HepG2 (cell line): Measurements from ENCODE around the gene CCDC174. TPM values are rescaled to one million over a fixed set of nuclear protein-coding genes. Genes with fewer than 3 reads are reported as not detected.

Source experiments
- ATF2 ChIP-seq: sonication (generic); formaldehyde crosslinking; IDR thresholded peaks from 2 replicates; pipeline ENCODE4 v1.4.0; 2020; ENCODE audit warnings: missing genetic modification reagents
- BCL6 ChIP-seq: IDR thresholded peaks from 2 replicates; pipeline ENCODE4 v1.6.1; 2016; ENCODE audit warnings: missing genetic modification reagents, missing compliant biosample characterization
- CEBPG ChIP-seq: IDR thresholded peaks from 2 replicates; pipeline ENCODE4 v1.6.1; 2016
- ELF3 ChIP-seq: IDR thresholded peaks from 2 replicates; pipeline ENCODE4 v1.6.1; 2016; ENCODE audit warnings: missing genetic modification reagents, missing compliant biosample characterization
- FOXA3 ChIP-seq: IDR thresholded peaks from 2 replicates; pipeline ENCODE4 v1.6.1; 2016; ENCODE audit warnings: missing genetic modification reagents, missing compliant biosample characterization
- FOXK1 ChIP-seq: sonication (generic); formaldehyde crosslinking; IDR thresholded peaks from 2 replicates; pipeline ENCODE4 v1.4.0; 2020; ENCODE audit warnings: low read depth, missing genetic modification reagents, borderline replicate concordance
- GATAD2A ChIP-seq: IDR thresholded peaks from 2 replicates; pipeline ENCODE4 v1.6.1; 2016
- HNF4A ChIP-seq: sonication (generic); formaldehyde crosslinking; IDR thresholded peaks from 2 replicates; pipeline ENCODE4 v1.4.0; 2020; ENCODE audit warnings: missing genetic modification reagents
- IRF2 ChIP-seq: IDR thresholded peaks from 2 replicates; pipeline ENCODE4 v1.6.1; 2018; ENCODE audit warnings: missing genetic modification reagents, missing compliant biosample characterization
- KLF12 ChIP-seq: sonication (generic); formaldehyde crosslinking; IDR thresholded peaks from 2 replicates; pipeline ENCODE4 v1.4.0; 2020; ENCODE audit warnings: missing genetic modification reagents, borderline replicate concordance
- PAWR ChIP-seq: sonication (generic); formaldehyde crosslinking; IDR thresholded peaks from 2 replicates; pipeline ENCODE4 v1.4.0; 2020; ENCODE audit warnings: missing genetic modification reagents, mild to moderate bottlenecking, borderline replicate concordance
- RBM39 ChIP-seq: fragments of 200-400 bp; formaldehyde crosslinking; IDR thresholded peaks from one replicate; pipeline ENCODE4 v1.6.1; 2018; ENCODE audit warnings: antibody characterized with exemption, mild to moderate bottlenecking, low read depth, low read length; ENCODE audit not compliant: poor library complexity, severe bottlenecking
- SMAD1 ChIP-seq: sonication (generic); formaldehyde crosslinking; IDR thresholded peaks from 2 replicates; pipeline ENCODE4 v1.4.0; 2020; ENCODE audit warnings: missing genetic modification reagents, low read depth, mild to moderate bottlenecking, borderline replicate concordance
- ZBTB34 ChIP-seq: sonication (generic); formaldehyde crosslinking; IDR thresholded peaks from 2 replicates; pipeline ENCODE4 v1.8.0; 2022; ENCODE audit warnings: mild to moderate bottlenecking, missing genetic modification reagents
- ZFP91 ChIP-seq: sonication (generic); formaldehyde crosslinking; IDR thresholded peaks from 2 replicates; pipeline ENCODE4 v1.9.0; 2022; ENCODE audit warnings: missing genetic modification reagents, mild to moderate bottlenecking, borderline replicate concordance
- ZKSCAN5 ChIP-seq: sonication (generic); formaldehyde crosslinking; IDR thresholded peaks from 2 replicates; pipeline ENCODE4 v1.5.1; 2020; ENCODE audit warnings: mild to moderate bottlenecking, missing genetic modification reagents
- ZMYM4 ChIP-seq: sonication (generic); formaldehyde crosslinking; IDR thresholded peaks from 2 replicates; pipeline ENCODE4 v1.8.1; 2023; ENCODE audit warnings: mild to moderate bottlenecking, missing genetic modification reagents
- ZNF207 ChIP-seq: fragments of 450-650 bp; IDR thresholded peaks from 2 replicates; pipeline ENCODE4 v1.6.1; 2016; ENCODE audit warnings: antibody characterized with exemption, borderline replicate concordance
- ZNF337 ChIP-seq: sonication (generic); formaldehyde crosslinking; IDR thresholded peaks from 2 replicates; pipeline ENCODE4 v1.5.1; 2020; ENCODE audit warnings: missing genetic modification reagents, low read depth, mild to moderate bottlenecking, borderline replicate concordance
- ZNF513 ChIP-seq: sonication (generic); formaldehyde crosslinking; conservative IDR thresholded peaks from 2 replicates; pipeline ENCODE4 v1.5.0; 2020; ENCODE audit warnings: missing genetic modification reagents
- ZNF598 ChIP-seq: sonication (generic); formaldehyde crosslinking; IDR thresholded peaks from 2 replicates; pipeline ENCODE4 v1.5.1; 2020; ENCODE audit warnings: mild to moderate bottlenecking, missing genetic modification reagents, borderline replicate concordance
- ZNF781 ChIP-seq: sonication (generic); formaldehyde crosslinking; IDR thresholded peaks from 2 replicates; pipeline ENCODE4 v1.5.1; 2020; ENCODE audit warnings: borderline replicate concordance, mild to moderate bottlenecking, missing genetic modification reagents; ENCODE audit errors: not compliant biosample characterization
- ZNF800 ChIP-seq: sonication (generic); formaldehyde crosslinking; IDR thresholded peaks from 2 replicates; pipeline ENCODE4 v1.4.0; 2020; ENCODE audit warnings: missing genetic modification reagents
- polyA plus RNA-seq, 8 experiments: library from polyadenylated mRNA; depleted of rRNA in 3 of 8; stranded (reverse) in 7 of 8; unstranded in 1 of 8; fragments of >200 nt; fragmentation: Illumina TruSeq in 4 of 8; extraction: Trizol in 4 of 8; gene quantifications; 2 replicates each; pipeline versions ENCODE4 v1.2.1 to v1.2.3, GENCODE V29; 2011 to 2016; ENCODE audit warnings: low read depth in 4 of 8, missing spikeins in 1 of 8, mixed read lengths in 1 of 8; ENCODE audit not compliant: insufficient read depth in 1 of 8
- total RNA-seq, 5 experiments: library from RNA; depleted of rRNA; stranded (reverse); fragments of >200 nt; fragmentation: Illumina TruSeq; extraction: Trizol; gene quantifications; 2 replicates each; pipeline ENCODE4 v1.2.3, GENCODE V29; 2016; ENCODE audit warnings: low read depth in 1 of 5

Gene CCDC174
- total and polyA plus RNA-seq, 2 of the 13 experiments (the other 11 are each of a cell fraction or from before 2014, with no cell fraction given): 5.4 to 11.0 TPM

GRCh38 chr3:14678015-14678503 lies 26.5 kb downstream of the CCDC174 start (continued):
- TF ChIP-seq ZNF800 (peak; percentile 40; the same call in 1 of the 2 replicates), FOXK1 (CRISPR knock-in tag) (peak; percentile 85; the same call in 1 of the 2 replicates), IRF2 (peak; percentile 89), ZFP91 (peak; percentile 63), KLF12 (CRISPR knock-in tag) (no peak), ZMYM4 (peak; percentile 97), ZNF207 (no peak), GATAD2A (CRISPR knock-in tag) (peak; percentile 98), PAWR (CRISPR knock-in tag) (no peak), ZNF513 (CRISPR knock-in tag) (no peak), ZNF337 (CRISPR knock-in tag) (0 out of 2 replicates have a peak, but pooled peaks have one; percentile 8), ZKSCAN5 (CRISPR knock-in tag) (no peak), ZNF781 (CRISPR knock-in tag) (peak; percentile 67), ZNF598 (peak; percentile 39; the same call in 1 of the 2 replicates), BCL6 (CRISPR knock-in tag) (peak; percentile 75), CEBPG (CRISPR knock-in tag) (peak; percentile 88), FOXA3 (CRISPR knock-in tag) (peak; percentile 93), ELF3 (peak; percentile 89), SMAD1 (CRISPR knock-in tag) (0 out of 2 replicates have a peak, but pooled peaks have one; percentile 55), ZBTB34 (CRISPR knock-in tag) (peak; percentile 85), HNF4A (CRISPR knock-in tag) (peak; percentile 99), RBM39 (no peak), ATF2 (CRISPR knock-in tag) (peak; percentile 97)
